Measurements from ENCODE around the gene ADAMTSL2. TPM values are rescaled to one million over a fixed set of nuclear protein-coding genes. Genes with fewer than 3 reads are reported as not detected.

The ADAMTSL2 gene
- total and polyA plus RNA-seq, 10 donors: 1.6 to 11.7 (median 4.3) TPM

DNA sequence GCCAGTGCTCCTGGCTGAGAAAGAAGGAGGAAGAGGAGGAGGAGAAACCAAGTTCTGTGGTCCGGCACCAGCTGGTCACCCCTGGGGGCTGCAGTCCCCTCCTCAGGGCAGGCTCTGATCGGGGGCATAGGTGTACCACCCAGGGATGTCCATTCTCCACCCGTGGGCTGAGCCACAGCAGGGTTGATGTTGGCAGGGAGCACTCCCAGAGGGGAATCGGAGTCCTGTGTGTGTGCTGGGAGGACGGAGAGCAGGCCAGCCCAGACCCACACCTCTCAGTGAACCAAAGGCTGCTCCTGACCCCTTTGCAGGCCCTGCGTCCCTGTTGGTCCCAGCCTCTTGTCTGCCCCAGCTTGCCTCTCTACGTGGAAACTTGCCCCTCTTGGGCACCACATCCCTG lies 4.6 kb upstream of the ADAMTSL2 start:
- intact Hi-C loops (cut with DNase I; ENCODE audit: low total_unique reads): loop anchor here (10.0 kb wide), 1 partner anchor 195 kb away; no protein-coding TSS in a partner anchor
- no peak overlapping the region for H3K27ac ChIP-seq
- TF ChIP-seq POLR2AphosphoS5 (IDR thresholded peaks at IDR 0.05): no peak
- TF ChIP-seq, protein P1, sequence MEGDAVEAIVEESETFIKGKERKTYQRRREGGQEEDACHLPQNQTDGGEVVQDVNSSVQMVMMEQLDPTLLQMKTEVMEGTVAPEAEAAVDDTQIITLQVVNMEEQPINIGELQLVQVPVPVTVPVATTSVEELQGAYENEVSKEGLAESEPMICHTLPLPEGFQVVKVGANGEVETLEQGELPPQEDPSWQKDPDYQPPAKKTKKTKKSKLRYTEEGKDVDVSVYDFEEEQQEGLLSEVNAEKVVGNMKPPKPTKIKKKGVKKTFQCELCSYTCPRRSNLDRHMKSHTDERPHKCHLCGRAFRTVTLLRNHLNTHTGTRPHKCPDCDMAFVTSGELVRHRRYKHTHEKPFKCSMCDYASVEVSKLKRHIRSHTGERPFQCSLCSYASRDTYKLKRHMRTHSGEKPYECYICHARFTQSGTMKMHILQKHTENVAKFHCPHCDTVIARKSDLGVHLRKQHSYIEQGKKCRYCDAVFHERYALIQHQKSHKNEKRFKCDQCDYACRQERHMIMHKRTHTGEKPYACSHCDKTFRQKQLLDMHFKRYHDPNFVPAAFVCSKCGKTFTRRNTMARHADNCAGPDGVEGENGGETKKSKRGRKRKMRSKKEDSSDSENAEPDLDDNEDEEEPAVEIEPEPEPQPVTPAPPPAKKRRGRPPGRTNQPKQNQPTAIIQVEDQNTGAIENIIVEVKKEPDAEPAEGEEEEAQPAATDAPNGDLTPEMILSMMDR (IDR thresholded peaks at IDR 0.05 in 8 of 11, conservative IDR thresholded peaks at IDR 0.05 in 3 of 11): no peak
- TF ChIP-seq POLR2A (IDR thresholded peaks at IDR 0.05): no peak
- no peak for DNase-seq
- 83 to 98% (median 89%) methylated on average over 1 to 7 of the region's 7 CpGs for WGBS, 5 donors
- peaks cover 9 to 58% (median 28%) of the 10 kb centered on the region in 6 donors for H3K4me1 ChIP-seq
- H3K4me3 ChIP-seq: no peak overlapping the region
- H3K27me3 ChIP-seq (replicated peaks in 1 of 7): peaks cover 0 to 89% (median 17%) of the 10 kb centered on the region in 7 donors
- no peaks in the 10 kb centered on the region for H3K36me3 ChIP-seq
- no peaks in the 10 kb centered on the region for H3K9me3 ChIP-seq

- no peak for TF ChIP-seq POLR2AphosphoS5 (IDR thresholded peaks at IDR 0.05)
- TF ChIP-seq POLR2A (IDR thresholded peaks at IDR 0.05): no peak
- TF ChIP-seq, protein P1 (IDR thresholded peaks at IDR 0.05 in 8 of 11, conservative IDR thresholded peaks at IDR 0.05 in 3 of 11): no peak
- H3K27me3 ChIP-seq (replicated peaks in 1 of 7): peaks cover 0 to 99% (median 23%) of the 10 kb centered on the region in 7 donors
- H3K4me3 ChIP-seq: no peak overlapping the region
- DNase-seq: no peak
- peaks cover 9 to 64% (median 28%) of the 10 kb centered on the region in 6 donors for H3K4me1 ChIP-seq
- intact Hi-C loops (cut with DNase I; ENCODE audit: low total_unique reads): loop anchor here (10.0 kb wide), 1 partner anchor 194 kb away; no protein-coding TSS in a partner anchor
- no peak overlapping the region for H3K27ac ChIP-seq
- H3K9me3 ChIP-seq: no peaks in the 10 kb centered on the region
- WGBS, 5 donors: 40 to 76% (median 61%) methylated on average over 1 to 9 of the region's 9 CpGs
- H3K36me3 ChIP-seq: no peaks in the 10 kb centered on the region
These were observed 3.2 kb upstream of the ADAMTSL2 start for GRCh38 chr9:133531293-133531692.

GRCh38 chr9:133532937-133533668 lies 1.4 kb upstream of the ADAMTSL2 start:
- no peaks in the 10 kb centered on the region for H3K36me3 ChIP-seq
- H3K27me3 ChIP-seq (replicated peaks in 1 of 7): peaks cover 0 to 87% (median 23%) of the 10 kb centered on the region in 7 donors
- H3K4me3 ChIP-seq: no peak overlapping the region
- intact Hi-C loops (cut with DNase I; ENCODE audit: low total_unique reads): loop anchor here (10.0 kb wide), 1 partner anchor 192 kb away; no protein-coding TSS in a partner anchor
- no peaks in the 10 kb centered on the region for H3K9me3 ChIP-seq
- TF ChIP-seq POLR2A (IDR thresholded peaks at IDR 0.05) (no peak), POLR2AphosphoS5 (IDR thresholded peaks at IDR 0.05) (no peak)
- TF ChIP-seq, protein P1 (IDR thresholded peaks at IDR 0.05 in 8 of 11, conservative IDR thresholded peaks at IDR 0.05 in 3 of 11): peak in 8 of 11 experiments; percentile 13 to 75 (median 40)
- WGBS, 5 donors: 46 to 64% (median 52%) methylated on average over 13 to 20 of the region's 20 CpGs
- peak overlapping the region in 1 of 8 donors; percentile 65 for H3K27ac ChIP-seq
- peaks cover 9 to 49% (median 18%) of the 10 kb centered on the region in 6 donors for H3K4me1 ChIP-seq
- DNase-seq: peak; percentile 85

GRCh38 chr9:133533857-133534256 lies 647 bp upstream of the ADAMTSL2 start:
- DNase-seq: no peak
- 35 to 55% (median 46%) methylated on average over 6 to 9 of the region's 9 CpGs for WGBS, 5 donors
- TF ChIP-seq POLR2AphosphoS5 (IDR thresholded peaks at IDR 0.05) (no peak), POLR2A (IDR thresholded peaks at IDR 0.05) (no peak)
- TF ChIP-seq, protein P1 (IDR thresholded peaks at IDR 0.05 in 8 of 11, conservative IDR thresholded peaks at IDR 0.05 in 3 of 11): no peak
- peaks cover 0 to 87% (median 23%) of the 10 kb centered on the region in 7 donors for H3K27me3 ChIP-seq (replicated peaks in 1 of 7)
- intact Hi-C loops (cut with DNase I; ENCODE audit: low total_unique reads): loop anchor here (10.0 kb wide), 1 partner anchor 191 kb away; no protein-coding TSS in a partner anchor
- no peaks in the 10 kb centered on the region for H3K9me3 ChIP-seq
- no peaks in the 10 kb centered on the region for H3K36me3 ChIP-seq
- H3K4me3 ChIP-seq: peak overlapping the region in 3 of 8 donors; percentile 13 to 52 (median 19)
- peak overlapping the region in 5 of 8 donors; percentile 14 to 65 (median 37) for H3K27ac ChIP-seq
- H3K4me1 ChIP-seq: peaks cover 9 to 51% (median 21%) of the 10 kb centered on the region in 6 donors

All from spleen (tissue), 11 donors.